ENCODE results near the gene PHF21A.

PHF21A gene

GRCh38 chr11:45973601-45974000 lies 147.7 kb downstream of the PHF21A start:
- no peak for DNase-seq

- DNase-seq = no peak
Measured at GRCh38 chr11:45968901-45969300, 152.4 kb downstream of the PHF21A start.

- no peak for DNase-seq
Measured at GRCh38 chr11:45967506-45967905, 153.7 kb downstream of the PHF21A start.

GRCh38 chr11:45964911-45965389 lies 156.3 kb downstream of the PHF21A start:
- DNase-seq = peak; percentile 59 to 78

GRCh38 chr11:45961751-45962240 lies 159.5 kb downstream of the PHF21A start:
- DNase-seq = no peak

GRCh38 chr11:45960387-45961095 lies 160.7 kb downstream of the PHF21A start:
- no peak for DNase-seq

- DNase-seq = no peak
Measured at GRCh38 chr11:45959851-45960250, 161.4 kb downstream of the PHF21A start.

GRCh38 chr11:45949992-45950407 lies 171.3 kb downstream of the PHF21A start:
- DNase-seq = no peak

- DNase-seq = no peak
Measured at GRCh38 chr11:45948356-45948755, 172.9 kb downstream of the PHF21A start.

GRCh38 chr11:45947885-45948284 lies 173.4 kb downstream of the PHF21A start:
- no peak for DNase-seq

GRCh38 chr11:45945397-45945999 lies 175.8 kb downstream of the PHF21A start:
- no peak for DNase-seq

GRCh38 chr11:45942381-45942780 lies 178.9 kb downstream of the PHF21A start:
- DNase-seq = no peak

- DNase-seq = no peak
Measured at GRCh38 chr11:45941285-45941684, 180.0 kb downstream of the PHF21A start.

- no peak for DNase-seq
Measured at GRCh38 chr11:45939836-45940235, 181.4 kb downstream of the PHF21A start.

GRCh38 chr11:45937916-45938315 lies 183.3 kb downstream of the PHF21A start:
- no peak for DNase-seq

- no peak for DNase-seq
Measured at GRCh38 chr11:45936511-45937054, 184.7 kb downstream of the PHF21A start.

- DNase-seq = no peak
Measured at GRCh38 chr11:45935349-45936064, 185.7 kb downstream of the PHF21A start.

- no peak for DNase-seq
Measured at GRCh38 chr11:45934580-45935318, 186.5 kb downstream of the PHF21A start.

- DNase-seq = no peak
Measured at GRCh38 chr11:45933846-45934579, 187.2 kb downstream of the PHF21A start.

- DNase-seq = peak in 1 of 2 donors; percentile 60
Measured at GRCh38 chr11:45933131-45933831, 188.0 kb downstream of the PHF21A start.

GRCh38 chr11:45932217-45932616 lies 189.0 kb downstream of the PHF21A start:
- DNase-seq = no peak

Measured in CD4-positive, alpha-beta T cell treated with Interferon alpha-2 for 1 hour (primary cell).